ENCODE data around the gene VAPA. TPM values are rescaled to one million over a fixed set of nuclear protein-coding genes. Genes with fewer than 3 reads are reported as not detected.

Gene VAPA
- polyA plus RNA-seq, 1 of the 3 experiments (the other 2 are of a cell fraction) = 109 TPM

DNA sequence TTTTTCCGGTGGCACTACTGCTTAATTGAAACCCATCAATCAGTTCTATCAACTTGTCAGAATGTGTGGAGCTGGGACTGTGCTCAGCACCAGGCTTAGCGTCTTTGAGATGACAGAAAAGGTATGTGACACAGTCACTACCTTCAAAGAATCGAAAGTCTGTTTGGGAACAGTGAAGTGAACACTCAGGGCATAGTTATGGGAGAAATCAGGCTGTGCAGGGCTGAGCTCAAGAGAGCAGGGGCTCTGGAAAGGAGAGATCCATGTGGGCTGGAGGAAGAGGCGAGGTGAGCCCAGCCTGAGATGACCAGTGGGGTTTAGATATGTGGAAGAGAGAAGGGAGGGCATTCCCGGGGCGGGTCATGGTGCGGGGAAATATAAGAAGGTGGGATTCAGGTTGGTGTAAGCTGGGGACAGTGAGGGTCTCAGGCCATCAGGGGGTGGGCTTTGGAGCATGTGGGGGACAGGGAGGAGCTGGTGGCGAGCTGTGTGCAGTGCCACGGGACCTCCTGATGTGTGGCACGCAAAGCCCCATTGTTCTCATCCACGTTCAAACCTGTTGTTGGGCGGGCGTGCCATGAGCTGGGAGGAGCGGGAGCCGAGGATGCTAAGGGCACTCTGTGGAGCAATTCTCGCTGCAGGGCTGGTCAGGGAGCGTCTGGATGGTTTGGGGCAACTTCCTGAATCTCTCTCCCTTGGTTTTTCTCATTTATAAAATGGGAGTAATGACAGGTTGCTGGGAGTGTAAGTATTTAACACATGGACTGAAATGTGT lies 72.5 kb downstream of the VAPA start:
- H3K4me3 ChIP-seq (ENCODE audit: low read depth in 2 of 2, low read length in 1 of 2) = no peak overlapping the region

More for the DNA sequence above, 72.5 kb downstream of the VAPA start:
- Histone ChIP-seq H3K79me2 (ENCODE audit: insufficient read depth) (no peaks in the 10 kb centered on the region), H3K9ac (no peak overlapping the region), H3K27ac (ENCODE audit: low read depth in 2 of 2, low read length in 1 of 2) (no peak overlapping the region), H3K27me3 (ENCODE audit: insufficient read depth) (no peaks in the 10 kb centered on the region; the same call in 1 of the 2 replicates), H3K9me2 (no peaks in the 10 kb centered on the region), H3K4me1 (ENCODE audit: control insufficient read depth in 1 of 2, insufficient read depth in 2 of 2, low read depth in 1 of 2, low read length in 1 of 2) (no peaks in the 10 kb centered on the region), H3K4me2 (no peak overlapping the region), H2AFZ (ENCODE audit: low read depth) (no peak overlapping the region), H3K9me3 (no peaks in the 10 kb centered on the region), H3F3A (replicated peaks; ENCODE audit: insufficient read depth) (no peaks in the 10 kb centered on the region), H3K36me3 (replicated peaks in 1 of 2; ENCODE audit: control insufficient read depth in 1 of 2, insufficient read depth in 2 of 2, low read length in 1 of 2) (no peaks in the 10 kb centered on the region), H4K20me1 (ENCODE audit: insufficient read depth) (no peaks in the 10 kb centered on the region)
- 70% methylated on average over 17 of the region's 17 CpGs for WGBS (ENCODE audit: low lambda C conversion rate)
- TF ChIP-seq EZH2phosphoT487 (IDR thresholded peaks at IDR 0.05; ENCODE audit: borderline replicate concordance, low read depth) (no peak), SIN3A (IDR thresholded peaks at IDR 0.05; ENCODE audit: borderline replicate concordance, low read depth, low read length) (no peak), JUND (IDR thresholded peaks at IDR 0.05) (no peak), POLR2AphosphoS5 (IDR thresholded peaks at IDR 0.05; ENCODE audit: low read depth, low read length) (no peak), FOXM1 (IDR thresholded peaks at IDR 0.05; ENCODE audit: low read depth) (no peak), ELF1 (IDR thresholded peaks at IDR 0.05) (no peak), TEAD4 (IDR thresholded peaks at IDR 0.05; ENCODE audit: borderline replicate concordance, insufficient read depth) (no peak), NRF1 (IDR thresholded peaks at IDR 0.05; ENCODE audit: low read depth, low read length) (no peak), REST (IDR thresholded peaks at IDR 0.05; ENCODE audit: low read depth, low read length) (no peak), IRF3 (IDR thresholded peaks at IDR 0.05; ENCODE audit: low read depth, low read length) (no peak), MXI1 (IDR thresholded peaks at IDR 0.05; ENCODE audit: low read depth, low read length) (no peak), RFX5 (IDR thresholded peaks at IDR 0.05; ENCODE audit: low read length) (no peak), FOSL2 (IDR thresholded peaks at IDR 0.05; ENCODE audit: borderline replicate concordance, low read depth) (no peak), PBX3 (IDR thresholded peaks at IDR 0.05) (no peak), NFIC (IDR thresholded peaks at IDR 0.05; ENCODE audit: borderline replicate concordance) (no peak)
- CTCF ChIA-PET = interaction anchor here (4.8 kb wide), 1 partner anchor 15 kb away, joined by 23 read pairs; no protein-coding TSS in a partner anchor
- DNase-seq = no peak
- POLR2A ChIA-PET = no interaction called here

Data from SK-N-SH (cell line).